Measurements from ENCODE around the gene CRACR2B.

The CRACR2B gene

GRCh38 chr11:834371-835316 is 6.9 kb downstream of the CRACR2B start:
- H2BK5ac ChIP-seq (ENCODE audit: low read depth, low read length, poor library complexity, severe bottlenecking), result peak overlapping the region; percentile 89
- WGBS, result 46% methylated on average over 31 of the region's 31 CpGs
- peak overlapping the region; percentile 71 for H4K8ac ChIP-seq (ENCODE audit: low read length)
- peak overlapping the region; percentile 80 for H4K91ac ChIP-seq (ENCODE audit: low read length)
- peak overlapping the region; percentile 85 for H2AK5ac ChIP-seq (ENCODE audit: low read length, severe bottlenecking)
- H3K23ac ChIP-seq (ENCODE audit: low read length in 2 of 2), result peak overlapping the region in 1 of 2 experiments; percentile 16
- no peaks in the 10 kb centered on the region for H3K27me3 ChIP-seq (ENCODE audit: control insufficient read depth in 1 of 2, insufficient read depth in 1 of 2, low read length in 2 of 2)
- peak overlapping the region; percentile 39 for H2BK120ac ChIP-seq (ENCODE audit: low read depth, low read length)
- H3K36me3 ChIP-seq (ENCODE audit: control insufficient read depth in 1 of 2, insufficient read depth in 2 of 2, low read depth in 1 of 2, low read length in 2 of 2), result peaks cover 35 to 39% of the 10 kb centered on the region in 2 experiments
- H2BK15ac ChIP-seq (ENCODE audit: low read depth, poor library complexity, severe bottlenecking), result peak overlapping the region; percentile 75
- H2AFZ ChIP-seq (ENCODE audit: low read depth, low read length), result no peak overlapping the region
- H3K14ac ChIP-seq (ENCODE audit: low read length in 2 of 2), result peak overlapping the region in 1 of 2 experiments; percentile 61
- H3K79me1 ChIP-seq (replicated peaks; ENCODE audit: low read length, poor library complexity, severe bottlenecking), result no peaks in the 10 kb centered on the region
- peak; percentile 78 for DNase-seq
- peak overlapping the region; percentile 46 to 82 for H3K4me3 ChIP-seq (ENCODE audit: insufficient read depth in 1 of 2, low read depth in 1 of 2, low read length in 2 of 2)
- H3K9ac ChIP-seq (ENCODE audit: low read length), result peak overlapping the region; percentile 93
- H3K18ac ChIP-seq (ENCODE audit: low read depth in 1 of 2, low read length in 2 of 2), result peak overlapping the region; percentile 67 to 81
- H3K4me1 ChIP-seq (ENCODE audit: control insufficient read depth, insufficient read depth, low read depth, low read length), result peaks cover 75% of the 10 kb centered on the region
- peak overlapping the region; percentile 98 for H3K27ac ChIP-seq (ENCODE audit: low read length, poor library complexity, severe bottlenecking)
- H3K9me3 ChIP-seq (ENCODE audit: control insufficient read depth, low read length), result no peaks in the 10 kb centered on the region
- peak overlapping the region; percentile 34 to 57 for H3K4ac ChIP-seq (ENCODE audit: low read depth in 1 of 2, low read length in 2 of 2)
- peak overlapping the region in 1 of 2 experiments; percentile 75 for H2BK12ac ChIP-seq (ENCODE audit: low read length in 2 of 2)
- H3K4me2 ChIP-seq (ENCODE audit: low read length, poor library complexity, severe bottlenecking), result peak overlapping the region; percentile 85

- H2BK15ac ChIP-seq (ENCODE audit: low read depth, poor library complexity, severe bottlenecking), result peak overlapping the region; percentile 15
- 98% methylated on average over 14 of the region's 14 CpGs for WGBS
- H4K8ac ChIP-seq (ENCODE audit: low read length), result peak overlapping the region; percentile 72
- no peak overlapping the region for H3K18ac ChIP-seq (ENCODE audit: low read depth in 1 of 2, low read length in 2 of 2)
- H3K4ac ChIP-seq (ENCODE audit: low read depth in 1 of 2, low read length in 2 of 2), result no peak overlapping the region
- no peak overlapping the region for H2BK12ac ChIP-seq (ENCODE audit: low read length in 2 of 2)
- H3K27ac ChIP-seq (ENCODE audit: low read length, poor library complexity, severe bottlenecking), result no peak overlapping the region
- peaks cover 75% of the 10 kb centered on the region for H3K4me1 ChIP-seq (ENCODE audit: control insufficient read depth, insufficient read depth, low read depth, low read length)
- no peak overlapping the region for H2AFZ ChIP-seq (ENCODE audit: low read depth, low read length)
- H3K4me3 ChIP-seq (ENCODE audit: insufficient read depth in 1 of 2, low read depth in 1 of 2, low read length in 2 of 2), result no peak overlapping the region
- peaks cover 51 to 56% of the 10 kb centered on the region in 2 experiments for H3K36me3 ChIP-seq (ENCODE audit: control insufficient read depth in 1 of 2, insufficient read depth in 2 of 2, low read depth in 1 of 2, low read length in 2 of 2)
- H3K79me1 ChIP-seq (replicated peaks; ENCODE audit: low read length, poor library complexity, severe bottlenecking), result no peaks in the 10 kb centered on the region
- H2BK120ac ChIP-seq (ENCODE audit: low read depth, low read length), result no peak overlapping the region
- no peak overlapping the region for H4K91ac ChIP-seq (ENCODE audit: low read length)
- no peaks in the 10 kb centered on the region for H3K27me3 ChIP-seq (ENCODE audit: control insufficient read depth in 1 of 2, insufficient read depth in 1 of 2, low read length in 2 of 2)
- no peaks in the 10 kb centered on the region for H3K9me3 ChIP-seq (ENCODE audit: control insufficient read depth, low read length)
- DNase-seq, result no peak
- H3K23ac ChIP-seq (ENCODE audit: low read length in 2 of 2), result peak overlapping the region in 1 of 2 experiments; percentile 46
- H3K9ac ChIP-seq (ENCODE audit: low read length), result no peak overlapping the region
- H3K14ac ChIP-seq (ENCODE audit: low read length in 2 of 2), result no peak overlapping the region
- H2BK5ac ChIP-seq (ENCODE audit: low read depth, low read length, poor library complexity, severe bottlenecking), result no peak overlapping the region
- H2AK5ac ChIP-seq (ENCODE audit: low read length, severe bottlenecking), result peak overlapping the region; percentile 55
- H3K4me2 ChIP-seq (ENCODE audit: low read length, poor library complexity, severe bottlenecking), result no peak overlapping the region
These were observed 8.6 kb downstream of the CRACR2B start for GRCh38 chr11:836274-836673.

GRCh38 chr11:836700-837099 is 9.0 kb downstream of the CRACR2B start:
- Histone ChIP-seq H2BK12ac (ENCODE audit: low read length in 2 of 2) (no peak overlapping the region), H3K4me3 (ENCODE audit: insufficient read depth in 1 of 2, low read depth in 1 of 2, low read length in 2 of 2) (no peak overlapping the region), H3K79me1 (replicated peaks; ENCODE audit: low read length, poor library complexity, severe bottlenecking) (no peaks in the 10 kb centered on the region), H4K91ac (ENCODE audit: low read length) (no peak overlapping the region), H3K23ac (ENCODE audit: low read length in 2 of 2) (no peak overlapping the region), H2BK15ac (ENCODE audit: low read depth, poor library complexity, severe bottlenecking) (no peak overlapping the region), H3K9ac (ENCODE audit: low read length) (no peak overlapping the region), H3K27me3 (ENCODE audit: control insufficient read depth in 1 of 2, insufficient read depth in 1 of 2, low read length in 2 of 2) (no peaks in the 10 kb centered on the region), H3K4me1 (ENCODE audit: control insufficient read depth, insufficient read depth, low read depth, low read length) (peaks cover 73% of the 10 kb centered on the region), H2AFZ (ENCODE audit: low read depth, low read length) (no peak overlapping the region), H2AK5ac (ENCODE audit: low read length, severe bottlenecking) (no peak overlapping the region), H3K4me2 (ENCODE audit: low read length, poor library complexity, severe bottlenecking) (no peak overlapping the region), H2BK120ac (ENCODE audit: low read depth, low read length) (no peak overlapping the region), H3K4ac (ENCODE audit: low read depth in 1 of 2, low read length in 2 of 2) (no peak overlapping the region), H4K8ac (ENCODE audit: low read length) (peak overlapping the region; percentile 72), H2BK5ac (ENCODE audit: low read depth, low read length, poor library complexity, severe bottlenecking) (no peak overlapping the region), H3K36me3 (ENCODE audit: control insufficient read depth in 1 of 2, insufficient read depth in 2 of 2, low read depth in 1 of 2, low read length in 2 of 2) (peaks cover 52 to 57% of the 10 kb centered on the region in 2 experiments), H3K14ac (ENCODE audit: low read length in 2 of 2) (no peak overlapping the region), H3K18ac (ENCODE audit: low read depth in 1 of 2, low read length in 2 of 2) (no peak overlapping the region), H3K27ac (ENCODE audit: low read length, poor library complexity, severe bottlenecking) (peak overlapping the region; percentile 2), H3K9me3 (ENCODE audit: control insufficient read depth, low read length) (no peaks in the 10 kb centered on the region)
- DNase-seq, result no peak
- 94% methylated on average over 9 of the region's 9 CpGs for WGBS

GRCh38 chr11:837189-837989 is 9.7 kb downstream of the CRACR2B start:
- Histone ChIP-seq H2BK12ac (ENCODE audit: low read length in 2 of 2) (no peak overlapping the region), H3K27ac (ENCODE audit: low read length, poor library complexity, severe bottlenecking) (peak overlapping the region; percentile 2), H3K4me2 (ENCODE audit: low read length, poor library complexity, severe bottlenecking) (no peak overlapping the region), H3K4me1 (ENCODE audit: control insufficient read depth, insufficient read depth, low read depth, low read length) (peaks cover 66% of the 10 kb centered on the region), H3K4ac (ENCODE audit: low read depth in 1 of 2, low read length in 2 of 2) (no peak overlapping the region), H3K14ac (ENCODE audit: low read length in 2 of 2) (no peak overlapping the region), H3K36me3 (ENCODE audit: control insufficient read depth in 1 of 2, insufficient read depth in 2 of 2, low read depth in 1 of 2, low read length in 2 of 2) (peaks cover 52 to 57% of the 10 kb centered on the region in 2 experiments), H2BK15ac (ENCODE audit: low read depth, poor library complexity, severe bottlenecking) (no peak overlapping the region), H3K23ac (ENCODE audit: low read length in 2 of 2) (no peak overlapping the region), H2BK5ac (ENCODE audit: low read depth, low read length, poor library complexity, severe bottlenecking) (no peak overlapping the region), H3K18ac (ENCODE audit: low read depth in 1 of 2, low read length in 2 of 2) (no peak overlapping the region), H3K9ac (ENCODE audit: low read length) (no peak overlapping the region), H2AK5ac (ENCODE audit: low read length, severe bottlenecking) (no peak overlapping the region), H2BK120ac (ENCODE audit: low read depth, low read length) (no peak overlapping the region), H3K4me3 (ENCODE audit: insufficient read depth in 1 of 2, low read depth in 1 of 2, low read length in 2 of 2) (no peak overlapping the region), H4K8ac (ENCODE audit: low read length) (no peak overlapping the region), H2AFZ (ENCODE audit: low read depth, low read length) (no peak overlapping the region), H3K27me3 (ENCODE audit: control insufficient read depth in 1 of 2, insufficient read depth in 1 of 2, low read length in 2 of 2) (no peaks in the 10 kb centered on the region), H3K9me3 (ENCODE audit: control insufficient read depth, low read length) (no peaks in the 10 kb centered on the region), H4K91ac (ENCODE audit: low read length) (peak overlapping the region; percentile 19), H3K79me1 (replicated peaks; ENCODE audit: low read length, poor library complexity, severe bottlenecking) (no peaks in the 10 kb centered on the region)
- 95% methylated on average over 22 of the region's 22 CpGs for WGBS
- no peak for DNase-seq
